Stimulated activated effector memory CD8-positive, alpha-beta T cell treated with anti-CD3 and anti-CD28 coated beads, Interleukin-12 subunit alpha, Interleukin-12 subunit beta, amount 100 ng/mL, for 72 hours (primary cell): ENCODE measurements around the gene COPZ1.

Experiments
- ATAC-seq: fragments of 150-1000 bp; cut with Tn5 transposase; 2 replicates; pipeline ENCODE4 v1.10.0; 2021
- DNase-seq, 2 donors: peaks; one replicate each; pipeline ENCODE4 v3.0.0; 2021 to 2022; ENCODE audit warnings: low spot score in 2 of 2
- H3K27ac Mint-ChIP-seq: one replicate; pipeline ENCODE4 v1.8.0; 2022; ENCODE audit warnings: mild to moderate bottlenecking, mixed read lengths
- H3K36me3 Mint-ChIP-seq: one replicate; pipeline ENCODE4 v1.8.0; 2022; ENCODE audit warnings: mild to moderate bottlenecking, mixed read lengths
- H3K4me1 Mint-ChIP-seq: one replicate; pipeline ENCODE4 v1.8.0; 2022; ENCODE audit warnings: mixed read lengths
- H3K4me3 Mint-ChIP-seq: one replicate; pipeline ENCODE4 v1.8.0; 2022; ENCODE audit warnings: mild to moderate bottlenecking, mixed read lengths
- H3K9me3 Mint-ChIP-seq: one replicate; pipeline ENCODE4 v1.8.0; 2022; ENCODE audit warnings: mixed read lengths

Gene COPZ1

GRCh38 chr12:54372113-54372806 lies 47.3 kb downstream of the COPZ1 start:
- Mint-ChIP-seq H3K36me3 (no peaks in the 10 kb centered on the region), H3K27ac (peak overlapping the region; percentile 43), H3K4me1 (peaks cover 39% of the 10 kb centered on the region), H3K4me3 (no peak overlapping the region), H3K9me3 (no peaks in the 10 kb centered on the region)
- no peak for DNase-seq
- ATAC-seq: no peak

DNA sequence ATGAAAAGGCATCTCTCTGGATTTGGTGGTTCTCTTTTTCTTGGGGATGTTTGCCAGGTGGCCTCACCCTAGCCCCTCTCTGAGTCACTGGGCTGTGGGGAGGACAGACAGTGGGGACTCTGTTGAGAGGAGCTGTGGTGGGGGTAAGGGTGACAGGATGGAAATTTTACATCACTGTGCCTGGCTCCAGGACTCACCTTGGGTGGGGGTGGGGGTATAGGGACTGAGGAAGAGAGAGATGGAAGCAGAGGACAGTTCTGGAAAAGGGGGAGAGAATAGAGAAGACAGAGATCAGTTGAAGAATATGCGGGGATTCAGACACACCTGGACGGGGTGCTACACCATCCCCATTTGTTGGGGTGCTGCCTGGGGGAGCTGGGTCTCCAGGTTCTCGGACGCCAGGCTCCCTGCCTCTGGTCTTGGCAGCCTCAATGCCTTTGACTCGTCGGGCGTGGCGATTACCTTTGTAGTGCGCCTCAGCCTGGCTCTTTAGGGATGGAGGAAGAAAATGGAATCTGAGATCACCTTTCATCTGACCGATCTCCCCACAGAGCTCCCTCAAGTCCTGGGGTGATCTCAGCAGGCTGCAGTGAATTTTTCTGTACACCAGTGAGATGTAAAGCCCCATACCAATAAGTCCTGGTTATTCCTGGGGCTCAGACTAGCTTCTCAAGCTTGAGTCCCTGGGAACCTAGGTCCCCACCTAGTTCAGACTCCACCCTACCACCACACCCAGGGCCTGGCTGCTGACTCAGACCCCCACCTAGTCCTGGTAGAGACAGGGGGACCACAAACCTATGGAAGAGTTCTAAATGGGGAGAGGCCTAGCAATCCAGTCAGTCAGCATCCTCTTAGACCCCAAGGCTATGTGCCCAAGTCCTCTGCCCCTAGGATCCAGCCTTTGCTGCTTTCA lies 49.0 kb downstream of the COPZ1 start:
- Mint-ChIP-seq H3K4me3 (no peak overlapping the region), H3K27ac (peak overlapping the region; percentile 82), H3K9me3 (no peaks in the 10 kb centered on the region), H3K36me3 (no peaks in the 10 kb centered on the region), H3K4me1 (peaks cover 34% of the 10 kb centered on the region)
- ATAC-seq: peak; percentile 64
- no peak for DNase-seq

DNA sequence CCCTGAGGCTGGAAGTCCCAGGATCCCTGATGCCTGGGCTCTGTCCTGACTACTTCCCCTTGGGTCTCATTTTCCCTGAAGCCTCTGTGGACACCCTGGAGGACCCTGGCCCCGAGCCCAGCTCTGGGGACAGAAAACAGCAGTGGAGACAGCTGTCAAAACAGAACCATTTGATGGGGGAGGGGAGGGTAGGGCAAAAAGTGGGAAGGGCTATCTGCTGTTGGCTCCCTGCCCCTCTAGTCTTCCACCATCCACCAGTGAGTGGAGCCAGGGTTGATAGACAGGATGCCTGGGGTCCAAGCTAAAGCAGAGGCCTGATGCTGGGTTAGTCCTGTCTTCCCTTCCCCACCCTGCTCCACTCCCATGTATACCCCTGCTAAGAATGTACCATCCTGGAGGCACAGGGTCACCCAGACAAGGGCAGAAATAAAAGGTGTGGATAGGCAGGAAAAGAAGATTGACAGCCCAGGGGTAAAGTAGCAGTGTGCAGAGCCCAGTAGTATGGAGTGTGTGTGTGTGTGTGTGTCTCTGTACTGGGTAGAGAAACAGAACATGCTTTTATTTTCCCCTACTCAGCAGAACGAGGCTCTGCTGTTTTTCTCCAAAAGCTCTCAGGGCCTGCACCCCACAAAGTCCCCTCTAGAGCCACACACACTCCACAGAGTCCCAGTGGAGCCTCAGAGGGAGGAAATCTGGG lies 49.8 kb downstream of the COPZ1 start:
- DNase-seq: no peak
- H3K36me3 Mint-ChIP-seq: peaks cover 5% of the 10 kb centered on the region
- H3K4me3 Mint-ChIP-seq: no peak overlapping the region
- H3K4me1 Mint-ChIP-seq: peaks cover 31% of the 10 kb centered on the region
- no peak for ATAC-seq
- H3K9me3 Mint-ChIP-seq: no peaks in the 10 kb centered on the region
- peak overlapping the region; percentile 64 for H3K27ac Mint-ChIP-seq

DNA sequence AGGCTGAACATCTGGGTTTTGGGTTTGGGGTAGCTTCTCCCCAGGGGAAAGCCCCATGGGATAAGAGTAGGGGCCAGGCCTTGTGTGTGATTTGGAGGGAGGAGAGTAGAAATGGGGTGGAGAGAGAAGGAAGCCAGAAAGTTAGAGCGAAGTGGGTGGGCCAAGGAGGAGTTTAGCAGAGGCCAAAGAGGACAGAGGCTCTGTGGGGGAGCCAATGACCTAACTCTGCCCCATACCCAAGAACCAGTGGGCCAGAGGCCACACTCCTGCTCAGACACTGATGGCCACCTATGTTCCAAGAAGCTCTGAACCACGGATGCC lies 50.3 kb downstream of the COPZ1 start:
- no peaks in the 10 kb centered on the region for H3K9me3 Mint-ChIP-seq
- no peak overlapping the region for H3K4me3 Mint-ChIP-seq
- peaks cover 9% of the 10 kb centered on the region for H3K36me3 Mint-ChIP-seq
- peaks cover 34% of the 10 kb centered on the region for H3K4me1 Mint-ChIP-seq
- ATAC-seq (no peak), DNase-seq (no peak)
- H3K27ac Mint-ChIP-seq: peak overlapping the region; percentile 64

GRCh38 chr12:54376596-54376995 lies 51.7 kb downstream of the COPZ1 start:
- no peaks in the 10 kb centered on the region for H3K9me3 Mint-ChIP-seq
- DNase-seq (no peak), ATAC-seq (no peak)
- H3K4me3 Mint-ChIP-seq: no peak overlapping the region
- H3K36me3 Mint-ChIP-seq: peaks cover 9% of the 10 kb centered on the region
- H3K4me1 Mint-ChIP-seq: peaks cover 27% of the 10 kb centered on the region
- peak overlapping the region; percentile 21 for H3K27ac Mint-ChIP-seq

DNA sequence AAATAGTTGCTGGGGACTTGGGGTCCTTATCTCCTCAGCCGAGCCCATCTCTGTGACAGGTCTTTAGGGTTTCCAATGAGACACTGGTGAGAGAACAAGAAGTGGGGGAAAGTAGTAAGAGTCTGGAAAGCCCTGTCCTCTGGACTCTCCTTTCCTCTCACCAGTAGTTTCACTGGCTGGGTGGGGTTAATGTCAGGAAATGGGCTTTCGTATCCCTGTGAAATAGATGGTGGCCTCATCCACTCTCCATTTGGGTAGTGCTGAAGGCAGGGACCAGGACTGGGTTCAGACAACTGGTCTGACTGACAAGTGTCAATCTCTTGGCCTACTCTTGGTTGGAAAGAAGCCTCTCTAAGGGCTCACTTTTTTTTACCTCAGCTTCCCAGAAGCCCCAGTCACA lies 52.1 kb downstream of the COPZ1 start:
- H3K4me1 Mint-ChIP-seq: peaks cover 24% of the 10 kb centered on the region

GRCh38 chr12:54377797-54378515 lies 53.0 kb downstream of the COPZ1 start:
- peaks cover 21% of the 10 kb centered on the region for H3K4me1 Mint-ChIP-seq

More for the DNA sequence above, 52.1 kb downstream of the COPZ1 start:
- H3K9me3 Mint-ChIP-seq: no peaks in the 10 kb centered on the region
- no peak overlapping the region for H3K27ac Mint-ChIP-seq
- ATAC-seq: no peak
- no peak overlapping the region for H3K4me3 Mint-ChIP-seq
- H3K36me3 Mint-ChIP-seq: peaks cover 9% of the 10 kb centered on the region
- no peak for DNase-seq

DNA sequence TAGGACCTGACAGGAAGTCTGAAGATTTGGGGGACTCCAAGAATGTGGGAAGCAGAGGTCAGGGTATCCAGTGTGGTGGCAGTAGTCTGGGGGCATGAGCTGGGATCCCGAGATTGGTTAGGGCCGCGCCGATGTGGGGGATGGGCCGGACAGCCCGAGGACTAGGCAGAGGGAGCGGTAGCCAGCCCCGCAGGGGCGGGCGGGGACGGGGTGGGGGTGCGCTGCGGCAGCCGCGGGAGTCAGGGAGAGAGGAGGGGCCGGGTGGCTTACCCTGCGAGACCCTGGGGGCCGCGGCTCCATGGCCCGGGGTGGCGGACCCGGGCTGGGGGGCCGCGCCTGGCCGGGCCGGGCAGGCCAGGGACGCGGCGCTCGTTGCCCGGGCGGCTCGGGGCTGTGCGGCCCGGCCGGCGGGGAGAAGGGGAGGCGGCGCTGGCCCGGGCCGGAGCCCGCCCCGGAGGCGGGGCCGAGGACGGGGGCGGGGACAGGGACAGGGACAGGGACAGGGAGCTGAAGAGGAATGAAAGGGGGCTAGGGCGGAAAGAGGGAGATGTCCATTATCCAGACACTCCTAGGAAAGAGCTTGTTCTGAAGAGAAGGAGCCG lies 54.0 kb downstream of the COPZ1 start:
- no peak for DNase-seq
- Mint-ChIP-seq H3K36me3 (peaks cover 9% of the 10 kb centered on the region), H3K4me1 (peaks cover 23% of the 10 kb centered on the region), H3K9me3 (no peaks in the 10 kb centered on the region), H3K27ac (no peak overlapping the region), H3K4me3 (peak overlapping the region; percentile 46)
- ATAC-seq: no peak

More at GRCh38 chr12:54377797-54378515, 53.0 kb downstream of the COPZ1 start:
- H3K27ac Mint-ChIP-seq: no peak overlapping the region
- peak overlapping the region; percentile 46 for H3K4me3 Mint-ChIP-seq
- peaks cover 9% of the 10 kb centered on the region for H3K36me3 Mint-ChIP-seq
- DNase-seq: no peak
- ATAC-seq: no peak
- no peaks in the 10 kb centered on the region for H3K9me3 Mint-ChIP-seq

GRCh38 chr12:54379398-54380201 lies 54.7 kb downstream of the COPZ1 start:
- Mint-ChIP-seq H3K27ac (no peak overlapping the region), H3K9me3 (no peaks in the 10 kb centered on the region), H3K4me1 (peaks cover 29% of the 10 kb centered on the region), H3K36me3 (peaks cover 9% of the 10 kb centered on the region), H3K4me3 (peak overlapping the region; percentile 46)
- peak; percentile 83 for ATAC-seq
- DNase-seq: peak; percentile 84 to 94

- H3K36me3 Mint-ChIP-seq: peaks cover 9% of the 10 kb centered on the region
- no peak for DNase-seq
- ATAC-seq: no peak
- no peak overlapping the region for H3K27ac Mint-ChIP-seq
- no peak overlapping the region for H3K4me3 Mint-ChIP-seq
- no peaks in the 10 kb centered on the region for H3K9me3 Mint-ChIP-seq
- H3K4me1 Mint-ChIP-seq: peaks cover 29% of the 10 kb centered on the region
Observed at GRCh38 chr12:54381136-54381535, 56.2 kb downstream of the COPZ1 start.

- H3K27ac Mint-ChIP-seq: peak overlapping the region; percentile 7
Observed at GRCh38 chr12:54383041-54383609, 58.2 kb downstream of the COPZ1 start.

DNA sequence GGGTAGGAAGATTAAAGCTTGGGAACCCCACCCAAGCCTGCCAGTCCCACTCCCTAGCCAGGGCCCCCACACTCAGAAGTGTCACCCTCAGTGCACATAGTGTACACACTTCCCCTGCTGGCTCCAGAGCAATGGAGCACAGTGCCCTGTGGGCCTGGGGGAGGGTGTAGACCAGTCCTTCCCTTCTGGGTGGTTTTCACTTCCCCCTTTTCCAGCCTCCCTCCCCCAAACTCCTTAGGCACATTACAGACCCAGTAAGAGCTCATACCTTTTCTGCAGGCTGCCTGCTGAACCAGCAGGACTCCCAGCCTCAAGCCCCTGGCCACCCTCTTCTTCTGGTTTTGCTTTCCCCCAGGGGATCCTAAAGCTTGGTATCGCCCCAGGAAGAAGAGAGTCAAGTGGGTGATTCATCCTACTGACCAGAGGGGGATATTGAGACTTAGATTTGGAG lies 59.7 kb downstream of the COPZ1 start, which contains the start of gene ZNF385A:
TSS of gene ZNF385A (minus strand) at position 143 of the 451 bp plus-strand sequence. CDS start 219 bp downstream, outside the sequence.
- H3K4me3 Mint-ChIP-seq: no peak within 1 kb of the TSS
- H3K27ac Mint-ChIP-seq: peak within 1 kb of the TSS; percentile 78
- ATAC-seq: no peak
- no peaks in the 10 kb centered on the region for H3K9me3 Mint-ChIP-seq
- H3K36me3 Mint-ChIP-seq: peaks cover 7% of the 10 kb centered on the region
- no peak for DNase-seq
- H3K4me1 Mint-ChIP-seq: peaks cover 22% of the 10 kb centered on the region

More at GRCh38 chr12:54383041-54383609, 58.2 kb downstream of the COPZ1 start:
- no peaks in the 10 kb centered on the region for H3K9me3 Mint-ChIP-seq
- no peak for DNase-seq
- no peak overlapping the region for H3K4me3 Mint-ChIP-seq
- H3K4me1 Mint-ChIP-seq: peaks cover 29% of the 10 kb centered on the region
- ATAC-seq: peak; percentile 89
- peaks cover 9% of the 10 kb centered on the region for H3K36me3 Mint-ChIP-seq

- Mint-ChIP-seq H3K36me3 (peaks cover 10% of the 10 kb centered on the region), H3K9me3 (no peaks in the 10 kb centered on the region), H3K4me1 (peaks cover 25% of the 10 kb centered on the region), H3K27ac (peak overlapping the region; percentile 3), H3K4me3 (no peak overlapping the region)
- no peak for DNase-seq
- ATAC-seq: no peak
Observed at GRCh38 chr12:54385251-54385914, 60.5 kb downstream of the COPZ1 start.
